Activated CD8-positive, alpha-beta T cell treated with anti-CD3 and anti-CD28 coated beads for 36 hours (primary cell): ENCODE measurements around the gene GPR160. TPM values are rescaled to one million over a fixed set of nuclear protein-coding genes. Genes with fewer than 3 reads are reported as not detected.

Experiments
- ATAC-seq: fragments of 200-7000 bp; cut with Tn5 transposase; one replicate; pipeline ENCODE4 v1.10.0; 2021; ENCODE audit warnings: mild to moderate bottlenecking, moderate library complexity
- CTCF ChIA-PET: fragments of 350-600 bp; sonication (Branson Sonifier 250); formaldehyde crosslinking; loops from one replicate; lab custom pipeline; 2021; ENCODE audit warnings: antibody characterized with exemption; lab: Charles Lee
- POLR2A ChIA-PET: fragments of 350-600 bp; sonication (Branson Sonifier 250); formaldehyde crosslinking; loops from one replicate; lab custom pipeline; 2021; ENCODE audit warnings: antibody characterized with exemption; lab: Charles Lee
- DNase-seq: peaks from one replicate; pipeline ENCODE4 v3.0.0-alpha.2; 2020
- H3K27ac Mint-ChIP-seq: one replicate; pipeline ENCODE4 v1.8.0; 2021; ENCODE audit warnings: mild to moderate bottlenecking, mixed read lengths
- H3K27me3 Mint-ChIP-seq: one replicate; pipeline ENCODE4 v1.8.0; 2021; ENCODE audit warnings: mixed read lengths
- H3K36me3 Mint-ChIP-seq: one replicate; pipeline ENCODE4 v1.8.0; 2021; ENCODE audit warnings: low read depth, mixed read lengths
- H3K4me1 Mint-ChIP-seq: one replicate; pipeline ENCODE4 v1.8.0; 2021; ENCODE audit warnings: low read depth, mixed read lengths
- H3K4me3 Mint-ChIP-seq: one replicate; pipeline ENCODE4 v1.8.0; 2021; ENCODE audit warnings: mild to moderate bottlenecking, moderate library complexity, mixed read lengths
- H3K9me3 Mint-ChIP-seq: one replicate; pipeline ENCODE4 v1.8.0; 2021; ENCODE audit warnings: mixed read lengths
- intact Hi-C: fragments of 100-400 bp; cut with micrococcal nuclease; formaldehyde crosslinking; loops from one replicate; pipeline ENCODE4 v1.10.0; 2022
- total RNA-seq, 2 experiments: library from RNA; stranded (reverse); gene quantifications; one replicate each; pipeline ENCODE4 v1.2.3, GENCODE V29; 2021
- TF ChIP-seq, protein P1 (sequence below): fragments of 200-600 bp; IDR thresholded peaks from one replicate; pipeline ENCODE4 v1.8.0; 2022; ENCODE audit warnings: antibody characterized with exemption, mild to moderate bottlenecking

GPR160 gene
- total RNA-seq, 2 experiments from 2014 or later: 6.2 to 8.2 TPM

DNA sequence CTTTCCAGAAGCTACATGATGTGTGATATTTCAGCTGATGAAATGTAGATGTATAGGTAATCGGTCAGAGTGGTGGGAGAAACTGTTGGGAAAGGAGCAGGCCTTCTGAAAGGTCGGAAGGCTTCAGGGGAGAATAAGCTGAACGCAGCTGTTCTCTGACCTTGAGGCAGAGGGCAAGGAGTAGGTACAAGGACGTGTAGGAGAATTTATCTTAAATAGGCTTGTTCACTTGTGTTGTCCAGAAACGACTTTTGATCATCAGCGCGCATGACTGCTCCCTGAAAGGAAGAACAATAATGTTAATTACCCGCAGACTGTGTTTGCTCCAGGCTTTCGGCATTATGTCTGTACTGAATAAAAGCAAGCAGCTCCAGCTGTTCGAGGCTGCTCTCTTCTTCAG is 39.6 kb downstream of the GPR160 start:
- intact Hi-C loops: no loop called here
- ATAC-seq: no peak
- TF ChIP-seq, protein P1, sequence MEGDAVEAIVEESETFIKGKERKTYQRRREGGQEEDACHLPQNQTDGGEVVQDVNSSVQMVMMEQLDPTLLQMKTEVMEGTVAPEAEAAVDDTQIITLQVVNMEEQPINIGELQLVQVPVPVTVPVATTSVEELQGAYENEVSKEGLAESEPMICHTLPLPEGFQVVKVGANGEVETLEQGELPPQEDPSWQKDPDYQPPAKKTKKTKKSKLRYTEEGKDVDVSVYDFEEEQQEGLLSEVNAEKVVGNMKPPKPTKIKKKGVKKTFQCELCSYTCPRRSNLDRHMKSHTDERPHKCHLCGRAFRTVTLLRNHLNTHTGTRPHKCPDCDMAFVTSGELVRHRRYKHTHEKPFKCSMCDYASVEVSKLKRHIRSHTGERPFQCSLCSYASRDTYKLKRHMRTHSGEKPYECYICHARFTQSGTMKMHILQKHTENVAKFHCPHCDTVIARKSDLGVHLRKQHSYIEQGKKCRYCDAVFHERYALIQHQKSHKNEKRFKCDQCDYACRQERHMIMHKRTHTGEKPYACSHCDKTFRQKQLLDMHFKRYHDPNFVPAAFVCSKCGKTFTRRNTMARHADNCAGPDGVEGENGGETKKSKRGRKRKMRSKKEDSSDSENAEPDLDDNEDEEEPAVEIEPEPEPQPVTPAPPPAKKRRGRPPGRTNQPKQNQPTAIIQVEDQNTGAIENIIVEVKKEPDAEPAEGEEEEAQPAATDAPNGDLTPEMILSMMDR: no peak
- H3K4me1 Mint-ChIP-seq: peaks cover 6% of the 10 kb centered on the region
- no peaks in the 10 kb centered on the region for H3K27me3 Mint-ChIP-seq
- no peak for DNase-seq
- peaks cover 6% of the 10 kb centered on the region for H3K9me3 Mint-ChIP-seq
- no peak overlapping the region for H3K4me3 Mint-ChIP-seq
- no peak overlapping the region for H3K27ac Mint-ChIP-seq
- CTCF ChIA-PET: interaction anchor here (1.6 kb wide), 1 partner anchor 20 kb away, joined by 5 read pairs; no protein-coding TSS in a partner anchor
- peaks cover 2% of the 10 kb centered on the region for H3K36me3 Mint-ChIP-seq
- POLR2A ChIA-PET: no interaction called here

DNA sequence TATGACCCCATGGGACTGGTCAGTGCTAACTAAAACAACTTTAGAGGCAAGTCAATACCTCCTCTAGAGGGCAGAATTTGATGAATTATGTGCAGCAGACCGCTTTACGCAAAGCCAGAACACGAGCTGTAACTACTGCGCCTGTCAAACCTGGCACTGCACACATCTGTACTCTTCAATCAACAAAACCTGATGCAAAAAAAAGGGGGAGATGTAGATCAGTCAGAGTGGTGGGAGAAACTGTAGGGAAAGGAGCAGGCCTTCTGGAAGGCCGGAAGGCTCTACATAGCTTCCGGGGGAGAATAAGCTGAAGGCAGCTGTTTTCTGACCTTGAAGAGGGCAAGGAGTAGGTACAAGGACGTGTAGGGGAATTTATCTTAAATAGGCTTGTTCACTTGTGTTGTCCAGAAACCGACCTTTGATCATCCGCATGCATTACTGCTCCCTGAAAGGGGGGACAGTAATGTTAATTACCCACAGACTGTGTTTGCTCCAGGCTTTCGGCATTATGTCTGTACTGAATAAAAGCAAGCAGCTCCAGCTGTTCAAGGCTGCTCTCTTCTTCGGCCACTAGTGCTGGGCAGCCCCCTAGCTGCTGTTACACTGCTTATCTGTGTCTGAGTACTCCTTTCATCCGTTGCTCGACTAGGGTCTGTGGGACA is 41.0 kb downstream of the GPR160 start:
- TF ChIP-seq, protein P1: no peak
- ChIA-PET POLR2A (interaction anchor here (1.6 kb wide), 1 partner anchor 102 kb away, joined by 5 read pairs; the partner anchor contains the start of gene PHC3), CTCF (interaction anchor here (0.6 to 1.8 kb wide), 5 partner anchors 12 to 275 kb away, joined by 3 to 9 read pairs (median 3); no protein-coding TSS in a partner anchor)
- intact Hi-C loops: no loop called here
- no peak for DNase-seq
- no peaks in the 10 kb centered on the region for H3K27me3 Mint-ChIP-seq
- no peak overlapping the region for H3K27ac Mint-ChIP-seq
- ATAC-seq: no peak
- H3K4me1 Mint-ChIP-seq: peaks cover 6% of the 10 kb centered on the region
- H3K4me3 Mint-ChIP-seq: no peak overlapping the region
- H3K9me3 Mint-ChIP-seq: no peaks in the 10 kb centered on the region
- peaks cover 7% of the 10 kb centered on the region for H3K36me3 Mint-ChIP-seq

DNA sequence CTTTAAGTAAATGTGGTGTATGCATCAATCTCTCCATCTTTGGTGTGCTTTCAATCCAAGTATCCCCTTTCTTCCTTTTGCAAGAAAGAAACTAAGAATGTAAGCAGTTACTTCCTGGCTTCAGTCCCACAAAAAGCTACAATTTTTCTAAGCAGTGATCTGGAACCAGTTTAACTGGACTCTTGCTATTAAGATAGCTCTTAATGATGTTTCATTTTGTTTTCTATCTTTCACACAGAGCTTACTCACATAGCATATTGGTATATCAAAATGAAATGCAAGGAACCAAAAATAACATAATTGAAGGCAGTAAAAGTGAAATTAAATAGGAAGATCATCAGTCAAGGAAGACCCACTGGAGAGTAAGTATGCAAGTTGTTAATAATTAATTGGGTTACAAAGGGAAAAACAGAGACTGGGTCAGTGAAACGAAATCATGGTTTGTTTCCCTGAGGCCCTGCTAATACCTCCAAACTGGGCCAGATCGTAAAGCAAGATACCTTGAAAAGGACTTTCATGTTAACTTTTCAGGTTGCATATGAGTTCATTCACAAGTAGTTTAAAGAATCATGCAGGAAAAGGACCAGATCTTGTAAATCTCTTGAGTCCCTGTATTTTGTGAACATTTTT is 41.9 kb downstream of the GPR160 start:
- DNase-seq (no peak), ATAC-seq (no peak)
- TF ChIP-seq, protein P1: no peak
- Mint-ChIP-seq H3K27me3 (no peaks in the 10 kb centered on the region), H3K9me3 (no peaks in the 10 kb centered on the region), H3K4me3 (no peak overlapping the region), H3K4me1 (peaks cover 6% of the 10 kb centered on the region), H3K27ac (no peak overlapping the region), H3K36me3 (peaks cover 10% of the 10 kb centered on the region)
- ChIA-PET CTCF (interaction anchor here (0.8 to 1.8 kb wide), 5 partner anchors 13 to 22 kb away, joined by 3 to 9 read pairs (median 3); no protein-coding TSS in a partner anchor), POLR2A (interaction anchor here (1.6 kb wide), 1 partner anchor 101 kb away, joined by 5 read pairs; the partner anchor contains the start of gene PHC3)
- intact Hi-C loops: no loop called here

GRCh38 chr3:170080605-170081004 is 42.8 kb downstream of the GPR160 start:
- Mint-ChIP-seq H3K4me1 (peaks cover 6% of the 10 kb centered on the region), H3K4me3 (no peak overlapping the region), H3K27ac (no peak overlapping the region), H3K27me3 (no peaks in the 10 kb centered on the region), H3K36me3 (peaks cover 13% of the 10 kb centered on the region), H3K9me3 (no peaks in the 10 kb centered on the region)
- POLR2A ChIA-PET: interaction anchor here (1.6 kb wide), 1 partner anchor 100 kb away, joined by 5 read pairs; the partner anchor contains the start of gene PHC3
- DNase-seq (no peak), ATAC-seq (no peak)
- intact Hi-C loops: no loop called here
- CTCF ChIA-PET: interaction anchor here (1.0 kb wide), 1 partner anchor 20 kb away, joined by 3 read pairs; no protein-coding TSS in a partner anchor
- TF ChIP-seq, protein P1: no peak
